Measurements from ENCODE around the gene FASN.

- TF ChIP-seq CTCF (conservative IDR thresholded peaks at IDR 0.05; ENCODE audit: low read depth, low read length) = no peak
- no peak for TF ChIP-seq CEBPB (IDR thresholded peaks at IDR 0.05; ENCODE audit: low read depth, low read length)
- TF ChIP-seq POLR2A (IDR thresholded peaks at IDR 0.05; ENCODE audit: low read depth, low read length) = no peak
- TF ChIP-seq RAD21 (IDR thresholded peaks at IDR 0.05; ENCODE audit: low read length) = no peak
- no peak for TF ChIP-seq ELK1 (IDR thresholded peaks at IDR 0.05; ENCODE audit: borderline replicate concordance, low read depth, low read length)
- no peak for TF ChIP-seq RFX5 (IDR thresholded peaks at IDR 0.05; ENCODE audit: low read depth, low read length)
- no peak for TF ChIP-seq MXI1 (IDR thresholded peaks at IDR 0.05; ENCODE audit: borderline replicate concordance, low read depth, low read length)
- no peak for TF ChIP-seq BHLHE40 (IDR thresholded peaks at IDR 0.05; ENCODE audit: low read depth, low read length)
- no peak for TF ChIP-seq USF2 (IDR thresholded peaks at IDR 0.05; ENCODE audit: low read depth, low read length)
- TF ChIP-seq CHD1 (IDR thresholded peaks at IDR 0.05; ENCODE audit: low read depth, low read length) = no peak
- TF ChIP-seq SMC3 (IDR thresholded peaks at IDR 0.05; ENCODE audit: low read depth, low read length) = no peak
- no peak for TF ChIP-seq NFE2L2 (IDR thresholded peaks at IDR 0.05; ENCODE audit: low read depth, low read length)
- no peak for TF ChIP-seq RCOR1 (IDR thresholded peaks at IDR 0.05; ENCODE audit: insufficient replicate concordance, low read length)
- TF ChIP-seq MAZ (IDR thresholded peaks at IDR 0.05; ENCODE audit: borderline replicate concordance, low read depth, low read length) = no peak
These were observed 68.0 kb downstream of the FASN start for GRCh38 chr17:82029990-82030469.
